GM18951 (cell line): ENCODE data around the gene ROM1.
A peak's percentile ranks its signal among the peaks of the same experiment; 100 is the strongest.
"Not testable (repeated sequence)": the region's sequence is repeated elsewhere in the genome, so short reads cannot be mapped to it uniquely, and the experiment has no call there.

ENCODE experiments used
- POLR2A ChIP-seq: IDR thresholded peaks from 4 replicates; pipeline ENCODE4 v1.6.1; 2011; ENCODE audit warnings: mild to moderate bottlenecking; ENCODE audit not compliant: insufficient read length, insufficient read depth; ENCODE audit errors: extremely low read depth
- in situ Hi-C: fragments of 300-500 bp; cut with MboI; formaldehyde crosslinking; loops from one replicate; pipeline ENCODE4 v1.12.0; 2022; ENCODE audit warnings: low sequenced_read_pairs, mixed read lengths, inconsistent platforms; ENCODE audit not compliant: unreplicated experiment

ROM1 gene

GRCh38 chr11:62627713-62628112 is 14.7 kb downstream of the ROM1 start:
- TF ChIP-seq POLR2A: no peak
- in situ Hi-C loops: no loop called here

GRCh38 chr11:62632492-62632891 is 19.4 kb downstream of the ROM1 start:
- no peak for TF ChIP-seq POLR2A
- in situ Hi-C loops: no loop called here

- TF ChIP-seq POLR2A: no peak
- in situ Hi-C loops: no loop called here
These were observed 31.2 kb downstream of the ROM1 start for GRCh38 chr11:62644220-62644619.

GRCh38 chr11:62645671-62645945 is 32.6 kb downstream of the ROM1 start:
- in situ Hi-C loops: no loop called here
- no peak for TF ChIP-seq POLR2A

- TF ChIP-seq POLR2A: peak; percentile 95
- in situ Hi-C loops: no loop called here
These were observed 33.1 kb downstream of the ROM1 start, which contains the start of gene GANAB for GRCh38 chr11:62645946-62646824. GANAB (minus strand) TSS chr11:62646613; CDS start chr11:62646599, 14 bp downstream.

GRCh38 chr11:62646825-62647608 is 34.0 kb downstream of the ROM1 start:
- in situ Hi-C loops: no loop called here
- TF ChIP-seq POLR2A: no peak

- in situ Hi-C loops: no loop called here
- TF ChIP-seq POLR2A: no peak
These were observed 34.5 kb downstream of the ROM1 start for GRCh38 chr11:62647609-62648005.

- TF ChIP-seq POLR2A: no peak
- in situ Hi-C loops: no loop called here
These were observed 35.3 kb downstream of the ROM1 start for GRCh38 chr11:62648185-62648966.

GRCh38 chr11:62648967-62649364 is 35.9 kb downstream of the ROM1 start:
- no peak for TF ChIP-seq POLR2A
- in situ Hi-C loops: no loop called here

GRCh38 chr11:62649486-62649885 is 36.4 kb downstream of the ROM1 start:
- TF ChIP-seq POLR2A: no peak
- in situ Hi-C loops: no loop called here

GRCh38 chr11:62650283-62650682 is 37.2 kb downstream of the ROM1 start:
- in situ Hi-C loops: not testable (repeated sequence)

GRCh38 chr11:62652161-62653006 is 39.3 kb downstream of the ROM1 start:
- in situ Hi-C loops: no loop called here
- no peak for TF ChIP-seq POLR2A

- in situ Hi-C loops: no loop called here
- TF ChIP-seq POLR2A: no peak
These were observed 41.2 kb downstream of the ROM1 start for GRCh38 chr11:62654297-62654696.
